ENCODE measurements around the gene CIART.

CIART gene

GRCh38 chr1:150268705-150269403 lies 13.5 kb upstream of the CIART start, which contains the start of gene APH1A:
TSS of gene APH1A (minus strand) at chr1:150269016. CDS start at chr1:150268810, 206 bp downstream.
- peak; percentile 87 for DNase-seq (ENCODE audit: low read depth, low spot score)
- TF ChIP-seq FOXP2 (optimal IDR thresholded peaks at IDR 0.05; ENCODE audit: control extremely low read depth, extremely low read length, insufficient read depth) = peak; percentile 58
- no peak for TF ChIP-seq EZH2 (IDR thresholded peaks at IDR 0.05)
- TF ChIP-seq POLR2AphosphoS5 (IDR thresholded peaks at IDR 0.05; ENCODE audit: borderline replicate concordance, low read depth, low read length) = peak; percentile 69
- Histone ChIP-seq H3K9me3 (ENCODE audit: low read depth, low read length) (no peaks in the 10 kb centered on the region), H3K4me3 (peak within 1 kb of the TSS; percentile 100), H3K36me3 (ENCODE audit: insufficient read depth, low read length) (peaks cover 21% of the 10 kb centered on the region; the same call in 1 of the 2 replicates), H3K27ac (peak within 1 kb of the TSS; percentile 71), H3K9ac (ENCODE audit: insufficient read length) (peak within 1 kb of the TSS; percentile 98)

GRCh38 chr1:150269451-150269850 lies 12.9 kb upstream of the CIART start:
- TF ChIP-seq FOXP2 (optimal IDR thresholded peaks at IDR 0.05; ENCODE audit: control extremely low read depth, extremely low read length, insufficient read depth) = no peak
- no peak for TF ChIP-seq EZH2 (IDR thresholded peaks at IDR 0.05)
- no peak for TF ChIP-seq POLR2AphosphoS5 (IDR thresholded peaks at IDR 0.05; ENCODE audit: borderline replicate concordance, low read depth, low read length)
- DNase-seq (ENCODE audit: low read depth, low spot score) = no peak
- Histone ChIP-seq H3K9ac (ENCODE audit: insufficient read length) (peak overlapping the region; percentile 98), H3K9me3 (ENCODE audit: low read depth, low read length) (no peaks in the 10 kb centered on the region), H3K27ac (peak overlapping the region; percentile 65), H3K4me3 (peak overlapping the region; percentile 100), H3K36me3 (ENCODE audit: insufficient read depth, low read length) (peaks cover 21% of the 10 kb centered on the region; the same call in 1 of the 2 replicates)

GRCh38 chr1:150271291-150271959 lies 10.9 kb upstream of the CIART start:
- no peak overlapping the region for H3K27ac ChIP-seq
- no peak for DNase-seq (ENCODE audit: low read depth, low spot score)
- H3K4me3 ChIP-seq = no peak overlapping the region
- peaks cover 10% of the 10 kb centered on the region; the same call in 1 of the 2 replicates for H3K36me3 ChIP-seq (ENCODE audit: insufficient read depth, low read length)
- H3K9me3 ChIP-seq (ENCODE audit: low read depth, low read length) = no peaks in the 10 kb centered on the region
- no peak overlapping the region for H3K9ac ChIP-seq (ENCODE audit: insufficient read length)
- TF ChIP-seq FOXP2 (optimal IDR thresholded peaks at IDR 0.05; ENCODE audit: control extremely low read depth, extremely low read length, insufficient read depth) (no peak), EZH2 (IDR thresholded peaks at IDR 0.05) (no peak), POLR2AphosphoS5 (IDR thresholded peaks at IDR 0.05; ENCODE audit: borderline replicate concordance, low read depth, low read length) (no peak)

GRCh38 chr1:150273311-150273710 lies 9.0 kb upstream of the CIART start:
- Histone ChIP-seq H3K4me3 (peak overlapping the region; percentile 72), H3K9ac (ENCODE audit: insufficient read length) (peak overlapping the region; percentile 63), H3K9me3 (ENCODE audit: low read depth, low read length) (no peaks in the 10 kb centered on the region), H3K36me3 (ENCODE audit: insufficient read depth, low read length) (no peaks in the 10 kb centered on the region), H3K27ac (no peak overlapping the region)
- no peak for TF ChIP-seq EZH2 (IDR thresholded peaks at IDR 0.05)
- TF ChIP-seq POLR2AphosphoS5 (IDR thresholded peaks at IDR 0.05; ENCODE audit: borderline replicate concordance, low read depth, low read length) = no peak
- TF ChIP-seq FOXP2 (optimal IDR thresholded peaks at IDR 0.05; ENCODE audit: control extremely low read depth, extremely low read length, insufficient read depth) = no peak
- no peak for DNase-seq (ENCODE audit: low read depth, low spot score)

- DNase-seq (ENCODE audit: low read depth, low spot score) = no peak
- Histone ChIP-seq H3K9ac (ENCODE audit: insufficient read length) (no peak overlapping the region), H3K9me3 (ENCODE audit: low read depth, low read length) (no peaks in the 10 kb centered on the region), H3K27ac (no peak overlapping the region), H3K4me3 (no peak overlapping the region), H3K36me3 (ENCODE audit: insufficient read depth, low read length) (no peaks in the 10 kb centered on the region)
- TF ChIP-seq FOXP2 (optimal IDR thresholded peaks at IDR 0.05; ENCODE audit: control extremely low read depth, extremely low read length, insufficient read depth) (no peak), EZH2 (IDR thresholded peaks at IDR 0.05) (no peak), POLR2AphosphoS5 (IDR thresholded peaks at IDR 0.05; ENCODE audit: borderline replicate concordance, low read depth, low read length) (no peak)
Measured at GRCh38 chr1:150280138-150280707, 2.1 kb upstream of the CIART start.

- Histone ChIP-seq H3K36me3 (ENCODE audit: insufficient read depth, low read length) (no peaks in the 10 kb centered on the region), H3K4me3 (no peak overlapping the region), H3K27ac (no peak overlapping the region), H3K9ac (ENCODE audit: insufficient read length) (no peak overlapping the region), H3K9me3 (ENCODE audit: low read depth, low read length) (no peaks in the 10 kb centered on the region)
- TF ChIP-seq EZH2 (IDR thresholded peaks at IDR 0.05) = no peak
- TF ChIP-seq POLR2AphosphoS5 (IDR thresholded peaks at IDR 0.05; ENCODE audit: borderline replicate concordance, low read depth, low read length) = no peak
- no peak for TF ChIP-seq FOXP2 (optimal IDR thresholded peaks at IDR 0.05; ENCODE audit: control extremely low read depth, extremely low read length, insufficient read depth)
- no peak for DNase-seq (ENCODE audit: low read depth, low spot score)
Measured at GRCh38 chr1:150281221-150281757, 1.1 kb upstream of the CIART start.

- no peak for DNase-seq (ENCODE audit: low read depth, low spot score)
- Histone ChIP-seq H3K27ac (no peak overlapping the region), H3K9me3 (ENCODE audit: low read depth, low read length) (no peaks in the 10 kb centered on the region), H3K9ac (ENCODE audit: insufficient read length) (no peak overlapping the region), H3K36me3 (ENCODE audit: insufficient read depth, low read length) (no peaks in the 10 kb centered on the region), H3K4me3 (no peak overlapping the region)
- TF ChIP-seq FOXP2 (optimal IDR thresholded peaks at IDR 0.05; ENCODE audit: control extremely low read depth, extremely low read length, insufficient read depth) = no peak
- no peak for TF ChIP-seq POLR2AphosphoS5 (IDR thresholded peaks at IDR 0.05; ENCODE audit: borderline replicate concordance, low read depth, low read length)
- no peak for TF ChIP-seq EZH2 (IDR thresholded peaks at IDR 0.05)
Measured at GRCh38 chr1:150282558-150282958, 204 bp downstream of the CIART start.

- Histone ChIP-seq H3K9me3 (ENCODE audit: low read depth, low read length) (no peaks in the 10 kb centered on the region), H3K9ac (ENCODE audit: insufficient read length) (no peak overlapping the region), H3K4me3 (no peak overlapping the region), H3K36me3 (ENCODE audit: insufficient read depth, low read length) (no peaks in the 10 kb centered on the region), H3K27ac (no peak overlapping the region)
- no peak for DNase-seq (ENCODE audit: low read depth, low spot score)
- TF ChIP-seq FOXP2 (optimal IDR thresholded peaks at IDR 0.05; ENCODE audit: control extremely low read depth, extremely low read length, insufficient read depth) (no peak), POLR2AphosphoS5 (IDR thresholded peaks at IDR 0.05; ENCODE audit: borderline replicate concordance, low read depth, low read length) (no peak), EZH2 (IDR thresholded peaks at IDR 0.05) (no peak)
Measured at GRCh38 chr1:150283260-150283659, 906 bp downstream of the CIART start.
